Activated CD4-positive, alpha-beta T cell treated with anti-CD3 and anti-CD28 coated beads for 24 hours (primary cell): ENCODE data around the gene ROM1.

ENCODE experiments used
- DNase-seq, 2 donors: peaks; one replicate each; pipeline ENCODE4 v3.0.0-alpha.2; 2020; ENCODE audit warnings: low read depth in 2 of 2

ROM1 gene

GRCh38 chr11:62588966-62589637, 24.0 kb upstream of the ROM1 start:
- no peak for DNase-seq

DNA sequence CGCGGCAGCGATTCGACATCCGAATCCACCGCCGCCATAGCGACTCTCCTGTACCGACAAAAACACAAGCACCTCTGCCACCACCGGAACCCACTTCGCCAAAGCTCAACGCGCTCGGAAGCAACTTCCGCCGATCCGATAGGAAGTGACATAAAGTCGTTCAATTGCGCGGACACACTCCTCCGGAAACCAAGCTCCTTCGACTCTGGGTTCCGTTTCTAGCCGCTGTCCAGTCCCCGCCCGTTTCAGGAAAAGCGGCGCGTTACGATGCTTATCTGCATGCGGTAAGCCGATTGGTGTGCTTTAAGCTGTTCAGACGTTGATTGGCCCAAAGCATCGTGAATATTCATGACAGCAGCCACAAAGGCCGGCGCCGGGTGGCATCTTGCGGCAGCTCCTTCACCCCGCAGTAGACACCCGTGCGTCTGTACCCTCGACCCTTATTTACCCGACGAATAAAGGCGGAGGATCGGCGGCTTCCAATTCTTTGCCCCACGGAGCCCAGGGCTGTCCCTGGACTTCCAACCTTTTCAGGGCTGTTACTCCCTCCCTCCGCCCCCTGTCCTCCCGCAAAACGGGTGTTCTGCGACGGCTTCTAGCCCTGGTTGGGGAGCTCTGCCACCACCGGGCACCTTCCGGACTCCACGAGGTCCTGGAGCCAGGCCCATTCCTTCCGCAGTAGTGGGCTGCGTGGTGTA, 21.5 kb upstream of the ROM1 start, which contains the start of gene TUT1:
Gene TUT1, minus strand, starts transcription at position 76 of the 698 bp plus-strand sequence. Its CDS starts 38 bp downstream, at position 38.
- DNase-seq, result peak; percentile 90

- no peak for DNase-seq
These were observed 20.8 kb upstream of the ROM1 start for GRCh38 chr11:62592146-62592815.

DNA sequence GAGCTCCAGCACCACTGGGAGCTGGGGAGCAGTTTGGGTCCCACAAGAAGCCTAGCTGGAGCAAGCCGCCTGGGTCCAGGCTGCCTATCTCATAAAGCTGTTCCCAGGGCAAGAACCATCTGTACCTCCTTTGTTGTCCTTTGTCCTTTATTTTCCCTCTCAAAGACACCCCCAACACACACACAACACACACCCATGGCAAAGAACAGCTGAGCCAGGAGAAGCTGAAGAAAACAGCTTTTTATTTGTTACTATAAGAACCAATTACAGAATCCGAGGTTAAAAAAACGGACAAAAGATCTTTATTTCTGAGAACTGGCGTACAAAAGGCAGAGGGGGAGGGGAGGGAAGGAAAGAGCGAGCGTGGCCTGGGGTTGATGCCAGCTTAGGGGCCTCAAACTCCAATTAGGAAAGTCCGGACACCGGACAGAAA, 20.1 kb upstream of the ROM1 start:
- DNase-seq, result no peak

- peak; percentile 62 to 65 for DNase-seq
These were observed 19.5 kb upstream of the ROM1 start for GRCh38 chr11:62593434-62594044.

- DNase-seq, result no peak
These were observed 17.9 kb upstream of the ROM1 start for GRCh38 chr11:62595124-62595523.

GRCh38 chr11:62599069-62599696, 13.9 kb upstream of the ROM1 start:
- peak; percentile 90 to 94 for DNase-seq

DNA sequence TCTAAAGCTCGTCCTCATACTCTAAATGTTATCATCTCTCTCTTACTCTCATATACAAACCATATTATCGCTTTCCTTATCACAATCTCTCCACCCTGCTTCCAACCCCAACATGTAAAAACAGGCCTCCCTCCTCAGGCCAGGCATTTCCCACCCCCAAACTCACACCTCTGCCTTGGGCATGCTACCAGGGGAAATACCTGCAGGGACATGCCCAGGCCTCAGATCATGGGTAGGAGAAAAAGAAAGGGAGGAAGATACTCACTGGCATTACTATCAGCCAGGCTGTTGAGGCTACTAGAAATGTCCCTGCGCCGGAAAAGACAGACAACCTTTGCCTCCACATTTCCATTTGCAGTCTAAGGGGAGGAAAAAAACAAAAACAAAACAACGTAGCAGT, 13.2 kb upstream of the ROM1 start:
- no peak for DNase-seq

DNA sequence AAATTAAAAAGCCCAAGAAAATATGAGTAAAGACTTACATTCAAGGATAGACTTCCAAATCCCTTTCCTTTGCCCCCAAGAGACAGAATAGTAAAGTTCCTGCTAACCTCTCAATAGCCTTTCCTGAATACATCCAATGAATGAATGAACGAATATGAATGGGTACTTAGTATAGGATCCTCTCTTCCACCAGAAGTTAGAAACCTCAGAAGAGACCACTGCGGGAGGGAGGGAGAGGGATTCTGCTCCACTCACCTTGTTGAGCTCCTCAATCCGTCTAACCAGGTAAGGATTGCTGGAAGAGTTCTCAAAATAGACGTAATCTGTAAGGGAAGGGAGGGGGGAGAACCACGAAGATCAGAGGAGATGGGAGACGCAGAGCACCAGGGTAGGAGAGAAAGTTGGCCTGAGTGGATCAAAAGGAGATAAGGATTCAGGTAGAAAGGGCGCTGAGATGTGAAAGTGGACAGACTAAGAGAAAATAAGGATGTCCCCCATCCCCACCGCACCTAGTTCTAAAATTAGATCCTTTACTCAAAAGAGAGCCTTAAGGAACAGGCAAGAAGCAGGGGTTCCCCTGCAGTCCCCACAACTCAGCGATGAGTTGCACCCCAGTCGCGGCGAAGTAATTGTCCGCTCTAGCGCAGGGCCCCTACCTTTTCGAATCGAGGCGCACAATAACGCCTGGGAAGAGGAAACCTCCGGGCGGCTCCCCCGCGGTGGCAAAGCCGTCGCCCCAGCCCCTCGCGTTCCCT, 12.5 kb upstream of the ROM1 start:
- DNase-seq, result no peak

GRCh38 chr11:62601122-62601371, 12.0 kb upstream of the ROM1 start:
- peak in 1 of 2 donors; percentile 27 for DNase-seq

- DNase-seq, result peak; percentile 99
These were observed 11.5 kb upstream of the ROM1 start, which contains the start of gene MTA2 for GRCh38 chr11:62601372-62602140. MTA2 (minus strand) TSS chr11:62601865; CDS start chr11:62601450, 415 bp downstream.

GRCh38 chr11:62602141-62603071, 10.7 kb upstream of the ROM1 start:
- no peak for DNase-seq

DNA sequence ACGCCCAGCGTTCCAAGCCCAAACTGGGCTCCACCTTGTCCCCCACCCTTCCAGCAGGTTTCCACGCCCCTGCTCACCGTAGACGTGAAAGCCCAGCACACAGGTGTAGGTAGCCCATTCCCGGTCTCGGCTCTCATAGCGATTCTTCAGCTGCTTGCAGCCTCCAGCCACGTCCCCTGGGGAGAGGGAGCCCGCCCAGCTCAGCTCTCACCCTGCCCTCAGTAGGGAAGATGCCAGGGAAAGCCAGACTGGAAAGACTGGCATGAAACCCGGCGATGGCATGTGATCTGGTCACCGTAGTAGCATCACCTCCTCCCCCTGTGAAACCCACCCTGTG, 10.0 kb upstream of the ROM1 start:
- DNase-seq, result no peak

DNA sequence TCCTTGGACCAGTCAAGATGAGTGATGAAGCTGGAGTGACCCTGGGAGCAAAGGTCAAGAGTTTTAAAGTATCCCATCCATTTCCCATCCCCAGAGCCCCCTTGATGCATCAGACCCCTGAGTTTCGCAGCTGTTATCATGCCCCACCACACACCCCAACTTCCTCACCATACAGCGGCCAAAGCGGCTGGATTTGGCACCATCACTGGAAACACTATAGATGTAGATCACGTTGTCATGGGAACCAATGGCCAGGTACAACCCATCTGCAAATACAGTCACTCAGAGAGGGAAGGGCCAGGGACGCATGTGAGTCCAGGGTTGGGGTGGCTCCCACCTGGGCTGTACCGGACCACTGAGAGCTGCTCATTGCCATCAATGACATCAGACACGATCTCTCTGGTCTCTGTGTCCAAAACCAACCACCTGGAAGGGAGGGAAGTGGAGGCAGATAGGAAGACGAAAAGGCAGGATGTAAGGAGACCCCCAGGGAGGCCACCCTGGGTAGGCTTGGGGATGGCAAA, 9.2 kb upstream of the ROM1 start:
- no peak for DNase-seq

GRCh38 chr11:62604460-62605120, 8.5 kb upstream of the ROM1 start:
- DNase-seq, result no peak

DNA sequence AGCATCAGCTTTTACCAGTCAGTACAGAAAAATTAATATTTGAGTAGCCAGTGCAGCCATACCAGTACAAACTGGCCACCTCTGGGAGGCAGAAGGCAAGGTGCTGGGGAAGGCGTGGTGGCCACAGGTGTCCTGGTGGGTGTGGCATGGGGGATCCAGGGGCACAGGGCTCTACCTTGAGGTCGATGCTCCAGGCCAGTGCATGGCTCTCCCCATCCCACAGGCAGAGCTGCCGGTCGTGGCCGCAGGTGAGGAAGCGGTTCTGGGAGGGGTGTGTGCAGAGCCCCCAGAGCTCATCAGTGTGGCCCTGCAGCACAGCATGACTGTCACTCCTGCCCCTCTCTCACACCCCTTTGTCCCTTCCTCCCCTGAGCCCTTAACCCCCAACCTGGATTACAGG, 7.6 kb upstream of the ROM1 start:
- no peak for DNase-seq

DNA sequence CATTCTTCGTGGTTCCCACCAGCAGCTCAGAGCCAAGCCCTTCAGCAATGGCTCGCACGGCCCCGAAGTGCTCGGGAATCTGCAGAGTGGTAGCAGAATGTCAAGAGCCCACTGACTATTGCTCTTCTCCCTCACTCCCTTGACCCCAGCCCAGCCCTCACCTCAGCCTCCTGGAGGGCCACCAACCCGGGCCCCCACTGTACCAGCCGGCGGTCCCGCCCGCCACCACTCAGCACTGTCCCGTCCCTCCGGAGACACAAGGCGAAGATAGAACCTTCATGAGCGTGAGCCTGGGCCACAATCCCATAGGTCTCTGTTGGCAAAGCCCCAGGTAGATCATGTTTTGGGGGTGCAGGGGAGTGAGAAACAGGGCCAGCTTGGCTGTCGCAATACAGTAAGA, 7.2 kb upstream of the ROM1 start:
- DNase-seq, result no peak

GRCh38 chr11:62607714-62608113, 5.3 kb upstream of the ROM1 start:
- no peak for DNase-seq

GRCh38 chr11:62608776-62609175, 4.3 kb upstream of the ROM1 start:
- no peak for DNase-seq
